IMR-90 (cell line): Measurements from ENCODE around the gene XAF1. TPM values are rescaled to one million over a fixed set of nuclear protein-coding genes. Genes with fewer than 3 reads are reported as not detected.

Source experiments
- ATAC-seq: fragments of 200-7000 bp; cut with Tn5 transposase; 2 replicates; pipeline ENCODE4 v1.9.1; 2020; ENCODE audit warnings: low read depth, mild to moderate bottlenecking, moderate library complexity
- BruUV-seq: library from RNA; stranded (reverse); fragments of 400-500 nt; replicated peaks from 2 replicates; lab custom pipeline; 2021; lab: Mats Ljungman, UMichigan
- CTCF ChIA-PET: fragments of 300-600 bp; formaldehyde crosslinking; extraction: SDS; loops from one replicate; lab custom pipeline; 2021; ENCODE audit warnings: antibody characterized with exemption; lab: Yijun Ruan, JAX
- POLR2A ChIA-PET: fragments of 300-600 bp; sonication (Branson Sonifier 250); formaldehyde crosslinking; loops from one replicate; lab custom pipeline; 2022; ENCODE audit warnings: antibody characterized with exemption; ENCODE audit not compliant: unreplicated experiment; lab: Charles Lee
- DNase-seq: peaks from one replicate; pipeline ENCODE4 v3.0.0; 2013
- H2AFZ ChIP-seq: replicated peaks from 2 replicates; pipeline ENCODE3; 2013; ENCODE audit warnings: low read length, mild to moderate bottlenecking; ENCODE audit not compliant: poor library complexity
- H2AK5ac ChIP-seq: 2 replicates; pipeline ENCODE4 v1.6.1; 2013; ENCODE audit warnings: low read depth, low read length, inconsistent platforms
- H2AK9ac ChIP-seq: replicated peaks from 2 replicates; pipeline ENCODE3; 2013; ENCODE audit warnings: mild to moderate bottlenecking, low read depth, low read length, moderate library complexity; ENCODE audit not compliant: poor library complexity
- H2BK120ac ChIP-seq: 2 replicates; pipeline ENCODE4 v1.6.1; 2013; ENCODE audit warnings: low read depth, low read length, inconsistent platforms
- H2BK15ac ChIP-seq: 3 replicates; pipeline ENCODE4 v1.6.1; 2013; ENCODE audit warnings: low read depth, low read length, inconsistent platforms
- H2BK20ac ChIP-seq: 2 replicates; pipeline ENCODE4 v1.6.1; 2013; ENCODE audit warnings: low read depth, mild to moderate bottlenecking, inconsistent platforms, low read length, moderate library complexity
- H2BK5ac ChIP-seq: 2 replicates; pipeline ENCODE4 v1.6.1; 2013; ENCODE audit warnings: mild to moderate bottlenecking, low read depth, low read length, inconsistent platforms; ENCODE audit not compliant: poor library complexity, severe bottlenecking
- H3K14ac ChIP-seq: replicated peaks from 2 replicates; pipeline ENCODE4 v1.6.1; 2013; ENCODE audit warnings: low read depth, low read length, inconsistent platforms
- H3K18ac ChIP-seq: 2 replicates; pipeline ENCODE4 v1.6.1; 2013; ENCODE audit warnings: low read depth, low read length, control low read depth
- H3K23ac ChIP-seq: 2 replicates; pipeline ENCODE4 v1.6.1; 2013; ENCODE audit warnings: low read depth, low read length, inconsistent platforms
- H3K27ac ChIP-seq: 2 replicates; pipeline ENCODE4 v1.5.1; 2013; ENCODE audit warnings: mild to moderate bottlenecking, control low read depth, low read length; ENCODE audit not compliant: insufficient read depth
- H3K27me3 ChIP-seq: 2 replicates; pipeline ENCODE4 v1.6.1; 2013; ENCODE audit warnings: low read length; ENCODE audit not compliant: control insufficient read depth, insufficient read depth
- H3K36me3 ChIP-seq: 2 replicates; pipeline ENCODE4 v1.6.1; 2013; ENCODE audit warnings: low read length, mixed read lengths; ENCODE audit not compliant: control insufficient read depth, insufficient read depth
- H3K4ac ChIP-seq: 2 replicates; pipeline ENCODE4 v1.6.1; 2013; ENCODE audit warnings: low read depth, low read length, inconsistent platforms
- H3K4me1 ChIP-seq: 2 replicates; pipeline ENCODE4 v1.6.1; 2013; ENCODE audit warnings: low read length, mixed read lengths; ENCODE audit not compliant: control insufficient read depth, insufficient read depth
- H3K4me2 ChIP-seq: 2 replicates; pipeline ENCODE4 v1.6.1; 2013; ENCODE audit warnings: low read depth, mild to moderate bottlenecking, control low read depth, low read length, moderate library complexity
- H3K4me3 ChIP-seq: 2 replicates; pipeline ENCODE4 v1.5.1; 2013; ENCODE audit warnings: low read depth, mild to moderate bottlenecking, control low read depth, low read length, moderate library complexity; ENCODE audit not compliant: insufficient read depth
- H3K56ac ChIP-seq: 2 replicates; pipeline ENCODE4 v1.6.1; 2013; ENCODE audit warnings: low read length, inconsistent platforms; ENCODE audit not compliant: insufficient read depth; ENCODE audit errors: extremely low read depth
- H3K79me1 ChIP-seq, 2 experiments: 2 replicates each; pipeline ENCODE4 v1.6.1; 2013; ENCODE audit warnings: low read length in 2 of 2, inconsistent platforms in 1 of 2, low read depth in 1 of 2
- H3K9ac ChIP-seq: 2 replicates; pipeline ENCODE4 v1.6.1; 2013; ENCODE audit warnings: low read depth, low read length, control low read depth
- H3K9me1 ChIP-seq: 2 replicates; pipeline ENCODE4 v1.6.1; 2013; ENCODE audit warnings: low read length, inconsistent platforms; ENCODE audit not compliant: insufficient read depth
- H3K9me3 ChIP-seq: 2 replicates; pipeline ENCODE4 v1.6.1; 2013; ENCODE audit warnings: low read length; ENCODE audit not compliant: control insufficient read depth, insufficient read depth
- H4K20me1 ChIP-seq: 2 replicates; pipeline ENCODE4 v1.6.1; 2013; ENCODE audit warnings: low read length, inconsistent platforms; ENCODE audit not compliant: insufficient read depth
- H4K5ac ChIP-seq: 2 replicates; pipeline ENCODE4 v1.6.1; 2013; ENCODE audit warnings: mild to moderate bottlenecking, low read depth, low read length, control low read depth
- H4K8ac ChIP-seq, 2 experiments: 2 replicates each; pipeline ENCODE4 v1.6.1; 2013; ENCODE audit warnings: low read depth in 2 of 2, low read length in 2 of 2, control low read depth in 1 of 2, inconsistent platforms in 1 of 2
- H4K91ac ChIP-seq: 2 replicates; pipeline ENCODE4 v1.6.1; 2013; ENCODE audit warnings: low read depth, low read length, inconsistent platforms; ENCODE audit not compliant: insufficient read depth
- BHLHE40 ChIP-seq: fragments of 150-350 bp; IDR thresholded peaks from 2 replicates; pipeline ENCODE4 v1.6.1; 2016; ENCODE audit warnings: mild to moderate bottlenecking, low read depth, low read length
- CEBPB ChIP-seq: IDR thresholded peaks from 2 replicates; pipeline ENCODE4 v1.6.1; 2012; ENCODE audit warnings: low read depth, low read length, improper control_type of control experiment
- CHD1 ChIP-seq: IDR thresholded peaks from 2 replicates; pipeline ENCODE4 v1.6.1; 2012; ENCODE audit warnings: low read depth, low read length, improper control_type of control experiment
- CTCF ChIP-seq: conservative IDR thresholded peaks from 2 replicates; pipeline ENCODE4 v1.5.1; 2012; ENCODE audit warnings: mild to moderate bottlenecking, low read depth, low read length, improper control_type of control experiment
- ELK1 ChIP-seq: fragments of 150-350 bp; IDR thresholded peaks from 2 replicates; pipeline ENCODE4 v1.6.1; 2016; ENCODE audit warnings: low read depth, mild to moderate bottlenecking, low read length, moderate library complexity, borderline replicate concordance
- MAFK ChIP-seq: IDR thresholded peaks from 2 replicates; pipeline ENCODE4 v1.6.1; 2012; ENCODE audit warnings: low read depth, low read length, improper control_type of control experiment
- MAZ ChIP-seq: IDR thresholded peaks from 2 replicates; pipeline ENCODE4 v1.6.1; 2012; ENCODE audit warnings: low read depth, mild to moderate bottlenecking, low read length, improper control_type of control experiment, moderate library complexity, borderline replicate concordance
- MXI1 ChIP-seq: IDR thresholded peaks from 2 replicates; pipeline ENCODE4 v1.6.1; 2012; ENCODE audit warnings: low read depth, mild to moderate bottlenecking, low read length, moderate library complexity, borderline replicate concordance
- POLR2A ChIP-seq: IDR thresholded peaks from 2 replicates; pipeline ENCODE4 v1.6.1; 2012; ENCODE audit warnings: mild to moderate bottlenecking, low read depth, low read length
- RAD21 ChIP-seq: IDR thresholded peaks from 2 replicates; pipeline ENCODE4 v1.6.1; 2012; ENCODE audit warnings: low read length, improper control_type of control experiment
- RCOR1 ChIP-seq: IDR thresholded peaks from 2 replicates; pipeline ENCODE4 v1.6.1; 2012; ENCODE audit warnings: mild to moderate bottlenecking, low read length, improper control_type of control experiment; ENCODE audit not compliant: insufficient replicate concordance
- SMC3 ChIP-seq: fragments of 150-350 bp; IDR thresholded peaks from 2 replicates; pipeline ENCODE4 v1.6.1; 2016; ENCODE audit warnings: low read depth, mild to moderate bottlenecking, antibody characterized with exemption, low read length, moderate library complexity
- WGBS, 2 experiments: methylation state at CpG; one replicate each; pipeline versions ENCODE4 v1.1.5 to v1.1.7; 2013; ENCODE audit warnings: missing lambda C conversion rate in 2 of 2; ENCODE audit not compliant: insufficient read length in 1 of 2; ENCODE audit errors: extremely low coverage in 2 of 2; 5-methylcytosine and 5-hydroxymethylcytosine counted together
- dilution Hi-C: fragments of 300-500 bp; cut with HindIII; formaldehyde crosslinking; loops from one replicate; pipeline ENCODE4 v1.14.3; 2018; ENCODE audit warnings: low sequenced_read_pairs; ENCODE audit not compliant: unreplicated experiment
- in situ Hi-C: fragments of 300-500 bp; cut with MboI; formaldehyde crosslinking; loops from 3 replicates; pipeline ENCODE4 v1.14.3; 2019; ENCODE audit warnings: low sequenced_read_pairs, inconsistent platforms, mixed read lengths
- intact Hi-C: fragments of 100-400 bp; cut with micrococcal nuclease; formaldehyde crosslinking; loops from 2 replicates; pipeline ENCODE4 v1.10.0; 2022
- polyA plus RNA-seq, 3 experiments: library from polyadenylated mRNA; depleted of rRNA; stranded (reverse); fragments of >200 nt; gene quantifications; 2 replicates each; pipeline ENCODE4 v1.2.3, GENCODE V29; 2012; ENCODE audit warnings: low replicate concordance in 1 of 3
- total RNA-seq: library from RNA; depleted of rRNA; stranded (reverse); fragments of >200 nt; gene quantifications from 2 replicates; pipeline ENCODE4 v1.2.3, GENCODE V29; 2012

XAF1 gene
- total and polyA plus RNA-seq, 2 of the 4 experiments (the other 2 are of a cell fraction), result 1.3 to 3.9 TPM

GRCh38 chr17:6724009-6724408, 31.8 kb upstream of the XAF1 start:
- no TSS peak for BruUV-seq
- no peak overlapping the region for H2AK5ac ChIP-seq
- H3K4ac ChIP-seq, result no peak overlapping the region
- H2BK20ac ChIP-seq, result no peak overlapping the region
- H3K9me1 ChIP-seq, result no peaks in the 10 kb centered on the region
- H3K27me3 ChIP-seq, result peaks cover 11% of the 10 kb centered on the region
- TF ChIP-seq MAZ (no peak), POLR2A (no peak), ELK1 (no peak), RCOR1 (no peak), MAFK (no peak), BHLHE40 (no peak), MXI1 (no peak), CTCF (no peak), RAD21 (no peak), CEBPB (no peak), SMC3 (no peak), CHD1 (no peak)
- no peak overlapping the region for H4K91ac ChIP-seq
- no peak overlapping the region for H3K4me2 ChIP-seq
- H3K14ac ChIP-seq, result no peak overlapping the region
- H4K8ac ChIP-seq, result no peak overlapping the region
- H3K56ac ChIP-seq, result no peak overlapping the region
- H2BK15ac ChIP-seq, result no peak overlapping the region
- no peak overlapping the region for H3K18ac ChIP-seq
- no peak overlapping the region for H3K9ac ChIP-seq
- no peak overlapping the region for H2AK9ac ChIP-seq
- H3K4me1 ChIP-seq, result no peaks in the 10 kb centered on the region
- H2BK120ac ChIP-seq, result no peak overlapping the region
- ChIA-PET POLR2A (no interaction called here), CTCF (no interaction called here)
- no peaks in the 10 kb centered on the region for H3K36me3 ChIP-seq
- H3K4me3 ChIP-seq, result no peak overlapping the region
- ATAC-seq (no peak), DNase-seq (no peak)
- H2BK5ac ChIP-seq, result no peak overlapping the region
- H3K27ac ChIP-seq, result no peak overlapping the region
- no peaks in the 10 kb centered on the region for H3K79me1 ChIP-seq
- dilution Hi-C loops, result no loop called here
- no peak overlapping the region for H3K23ac ChIP-seq
- in situ Hi-C loops, result no loop called here
- H2AFZ ChIP-seq, result no peak overlapping the region
- intact Hi-C loops, result no loop called here
- 79% methylated on average over 3 of the region's 5 CpGs; no CpG with 5 or more reads in 1 of the 2 experiments for WGBS, 2 experiments
- H4K20me1 ChIP-seq, result no peaks in the 10 kb centered on the region
- no peaks in the 10 kb centered on the region for H3K9me3 ChIP-seq
- no peak overlapping the region for H4K5ac ChIP-seq
